Measurements from ENCODE around the gene AGTPBP1.

- TF ChIP-seq CTCF (conservative IDR thresholded peaks at IDR 0.05), result no peak
- no peak for TF ChIP-seq ZFX (IDR thresholded peaks at IDR 0.05)
Observed at GRCh38 chr9:85577353-85577952, 164.3 kb downstream of the AGTPBP1 start.

Measured in C4-2B (cell line).